GM21423 (cell line): Measurements from ENCODE around the gene HIRA.
"Not testable (repeated sequence)": the region's sequence is repeated elsewhere in the genome, so short reads cannot be mapped to it uniquely, and the experiment has no call there.

Experiments used
- ATAC-seq: cut with Tn5 transposase; IDR thresholded peaks from one replicate; pipeline ENCODE4 v1.9.1; 2021; ENCODE audit warnings: mild to moderate bottlenecking, moderate library complexity; ENCODE audit not compliant: unreplicated experiment

The HIRA gene

GRCh38 chr22:19331474-19331873, 100.1 kb downstream of the HIRA start:
- no peak for ATAC-seq

- ATAC-seq: no peak
Observed at GRCh38 chr22:19330865-19331418, 100.6 kb downstream of the HIRA start.

GRCh38 chr22:19330205-19330604, 101.3 kb downstream of the HIRA start:
- ATAC-seq: not testable (repeated sequence)

GRCh38 chr22:19329454-19329853, 102.1 kb downstream of the HIRA start:
- no peak for ATAC-seq

- ATAC-seq: no peak
Observed at GRCh38 chr22:19325296-19325948, 106.1 kb downstream of the HIRA start.

GRCh38 chr22:19323420-19323819, 108.1 kb downstream of the HIRA start:
- not testable (repeated sequence) for ATAC-seq

GRCh38 chr22:19321757-19322156, 109.8 kb downstream of the HIRA start:
- no peak for ATAC-seq

- ATAC-seq: not testable (repeated sequence)
Observed at GRCh38 chr22:19320136-19320535, 111.4 kb downstream of the HIRA start.

- ATAC-seq: no peak
Observed at GRCh38 chr22:19319281-19319680, 112.3 kb downstream of the HIRA start.

GRCh38 chr22:19317865-19318264, 113.7 kb downstream of the HIRA start:
- ATAC-seq: no peak

- ATAC-seq: no peak
Observed at GRCh38 chr22:19307872-19308271, 123.7 kb downstream of the HIRA start.

GRCh38 chr22:19306535-19306934, 125.0 kb downstream of the HIRA start:
- ATAC-seq: not testable (repeated sequence)

GRCh38 chr22:19304547-19304946, 127.0 kb downstream of the HIRA start:
- no peak for ATAC-seq

- ATAC-seq: no peak
Observed at GRCh38 chr22:19303785-19304184, 127.7 kb downstream of the HIRA start.

- ATAC-seq: no peak
Observed at GRCh38 chr22:19295733-19296132, 135.8 kb downstream of the HIRA start.

GRCh38 chr22:19292458-19293230, 138.9 kb downstream of the HIRA start:
- no peak for ATAC-seq

GRCh38 chr22:19291580-19292457, 139.7 kb downstream of the HIRA start, which contains the start of gene CLTCL1:
Gene CLTCL1 (minus strand): TSS chr22:19291719. CDS start chr22:19291641, 78 bp downstream.
- peak; percentile 64 for ATAC-seq

- ATAC-seq: peak; percentile 33
Observed at GRCh38 chr22:19291218-19291579, 140.3 kb downstream of the HIRA start.

- no peak for ATAC-seq
Observed at GRCh38 chr22:19290400-19291217, 140.9 kb downstream of the HIRA start.

- ATAC-seq: no peak
Observed at GRCh38 chr22:19289475-19290161, 141.9 kb downstream of the HIRA start.
